Measurements from ENCODE around the gene COMMD10.

The COMMD10 gene

GRCh38 chr5:116320486-116320885, 235.7 kb downstream of the COMMD10 start:
- TF ChIP-seq, protein P1, sequence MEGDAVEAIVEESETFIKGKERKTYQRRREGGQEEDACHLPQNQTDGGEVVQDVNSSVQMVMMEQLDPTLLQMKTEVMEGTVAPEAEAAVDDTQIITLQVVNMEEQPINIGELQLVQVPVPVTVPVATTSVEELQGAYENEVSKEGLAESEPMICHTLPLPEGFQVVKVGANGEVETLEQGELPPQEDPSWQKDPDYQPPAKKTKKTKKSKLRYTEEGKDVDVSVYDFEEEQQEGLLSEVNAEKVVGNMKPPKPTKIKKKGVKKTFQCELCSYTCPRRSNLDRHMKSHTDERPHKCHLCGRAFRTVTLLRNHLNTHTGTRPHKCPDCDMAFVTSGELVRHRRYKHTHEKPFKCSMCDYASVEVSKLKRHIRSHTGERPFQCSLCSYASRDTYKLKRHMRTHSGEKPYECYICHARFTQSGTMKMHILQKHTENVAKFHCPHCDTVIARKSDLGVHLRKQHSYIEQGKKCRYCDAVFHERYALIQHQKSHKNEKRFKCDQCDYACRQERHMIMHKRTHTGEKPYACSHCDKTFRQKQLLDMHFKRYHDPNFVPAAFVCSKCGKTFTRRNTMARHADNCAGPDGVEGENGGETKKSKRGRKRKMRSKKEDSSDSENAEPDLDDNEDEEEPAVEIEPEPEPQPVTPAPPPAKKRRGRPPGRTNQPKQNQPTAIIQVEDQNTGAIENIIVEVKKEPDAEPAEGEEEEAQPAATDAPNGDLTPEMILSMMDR (IDR thresholded peaks at IDR 0.05; ENCODE audit: extremely low read depth, insufficient read depth, missing control alignments) = no peak
- in situ Hi-C loops (cut with MboI; ENCODE audit: low pct_unique_long_range_greater_than_20kb, low sequenced_read_pairs, unreplicated experiment) = no loop called here
- no peak for DNase-seq (ENCODE audit: low spot score)

GRCh38 chr5:116329503-116329902, 244.7 kb downstream of the COMMD10 start:
- TF ChIP-seq, protein P1 (IDR thresholded peaks at IDR 0.05; ENCODE audit: extremely low read depth, insufficient read depth, missing control alignments) = no peak
- in situ Hi-C loops (cut with MboI; ENCODE audit: low pct_unique_long_range_greater_than_20kb, low sequenced_read_pairs, unreplicated experiment) = no loop called here

DNA sequence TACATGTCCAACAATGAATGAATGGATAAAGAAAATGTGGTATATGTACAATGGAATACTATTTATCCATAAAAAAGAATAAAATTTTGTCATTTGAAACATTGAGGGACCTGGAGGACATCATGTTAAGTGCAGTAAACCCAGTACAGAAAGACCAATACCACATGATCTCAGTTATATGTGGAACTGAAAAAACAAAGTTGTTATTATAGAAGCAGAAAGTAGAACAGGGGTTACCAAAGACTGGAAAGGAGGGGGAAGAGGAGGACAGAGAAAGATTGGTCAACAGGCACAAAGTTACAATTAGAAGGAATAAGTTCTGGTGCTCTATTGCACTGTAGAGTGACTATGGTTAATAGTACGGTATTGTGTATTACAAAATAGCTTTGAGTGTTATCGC, 256.0 kb downstream of the COMMD10 start:
- in situ Hi-C loops (cut with MboI; ENCODE audit: low pct_unique_long_range_greater_than_20kb, low sequenced_read_pairs, unreplicated experiment) = no loop called here
- DNase-seq (ENCODE audit: low spot score) = no peak
- TF ChIP-seq, protein P1 (IDR thresholded peaks at IDR 0.05; ENCODE audit: extremely low read depth, insufficient read depth, missing control alignments) = no peak

More at GRCh38 chr5:116329503-116329902, 244.7 kb downstream of the COMMD10 start:
- no peak for DNase-seq (ENCODE audit: low spot score)

Measured in GM13977 (cell line).